ENCODE results near the gene RHBDD1.

GRCh38 chr2:226794196-226794661 is 41.6 kb upstream of the RHBDD1 start:
- TF ChIP-seq CTCF (IDR thresholded peaks at IDR 0.05) (no peak), POLR2AphosphoS5 (IDR thresholded peaks at IDR 0.05) (no peak), EP300 (IDR thresholded peaks at IDR 0.05) (no peak), POLR2A (IDR thresholded peaks at IDR 0.05) (no peak)
